GM18526 (cell line): ENCODE results near the gene CREB5.

Source experiments
- POLR2A ChIP-seq: IDR thresholded peaks from 3 replicates; pipeline ENCODE4 v1.6.1; 2011; ENCODE audit not compliant: insufficient read length; ENCODE audit errors: extremely low read depth

The CREB5 gene

DNA sequence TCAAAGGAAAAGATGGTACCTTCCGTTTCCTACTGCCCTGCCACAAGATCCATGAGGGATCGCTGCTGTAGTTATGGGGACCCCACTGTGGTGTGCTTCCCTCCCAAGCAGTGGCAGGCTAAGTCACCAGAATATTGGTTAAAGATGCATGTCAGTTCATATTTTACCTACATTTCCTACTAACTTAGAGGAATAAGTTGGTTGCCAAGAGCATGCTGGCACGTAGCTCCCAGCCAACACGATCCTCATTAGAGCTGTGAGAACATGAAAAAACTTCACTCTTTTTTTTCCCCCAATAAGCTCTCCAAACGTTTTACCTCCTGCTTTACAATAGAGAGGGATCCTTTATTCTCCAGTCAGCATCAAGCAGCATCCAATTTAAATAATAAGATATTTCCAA is 342.1 kb downstream of the CREB5 start:
- no peak for TF ChIP-seq POLR2A

DNA sequence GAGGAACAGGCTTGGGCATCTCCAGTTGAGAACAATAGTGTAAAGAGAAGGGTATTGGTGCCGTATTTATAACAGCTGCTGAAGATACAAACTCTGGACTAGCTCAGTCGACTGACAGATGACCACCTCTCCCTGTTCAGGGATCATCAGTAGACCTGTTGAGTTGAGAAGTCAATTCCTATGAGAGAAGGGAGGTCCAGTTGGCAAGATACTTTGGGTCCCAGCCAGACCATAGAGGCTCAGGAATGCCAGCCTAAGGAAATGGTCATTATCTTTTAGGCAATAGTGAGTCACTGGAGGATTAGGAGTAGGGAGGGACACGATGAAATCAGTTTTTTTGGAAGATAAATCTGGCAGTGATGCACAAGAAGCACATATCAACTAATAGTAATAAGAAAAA is 342.9 kb downstream of the CREB5 start:
- no peak for TF ChIP-seq POLR2A

DNA sequence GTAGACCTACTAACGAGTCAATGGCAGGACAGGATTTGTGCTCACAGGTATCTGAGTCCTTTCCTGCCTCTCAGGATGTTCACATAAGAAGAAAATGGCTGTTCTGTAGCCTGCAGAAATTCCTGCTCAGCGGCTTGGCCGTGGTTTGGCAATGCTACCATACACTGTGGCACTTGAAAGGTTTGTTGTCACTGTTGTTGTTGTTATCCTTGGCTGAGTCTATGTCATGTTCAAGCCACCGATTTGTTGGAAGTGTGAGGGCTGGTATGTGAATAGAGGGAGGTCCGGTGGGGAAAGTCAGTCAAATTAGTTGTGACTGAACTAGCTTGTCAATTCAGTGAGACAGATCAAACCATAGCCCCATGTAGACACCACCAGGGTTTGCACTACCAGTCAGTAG is 345.9 kb downstream of the CREB5 start:
- no peak for TF ChIP-seq POLR2A

DNA sequence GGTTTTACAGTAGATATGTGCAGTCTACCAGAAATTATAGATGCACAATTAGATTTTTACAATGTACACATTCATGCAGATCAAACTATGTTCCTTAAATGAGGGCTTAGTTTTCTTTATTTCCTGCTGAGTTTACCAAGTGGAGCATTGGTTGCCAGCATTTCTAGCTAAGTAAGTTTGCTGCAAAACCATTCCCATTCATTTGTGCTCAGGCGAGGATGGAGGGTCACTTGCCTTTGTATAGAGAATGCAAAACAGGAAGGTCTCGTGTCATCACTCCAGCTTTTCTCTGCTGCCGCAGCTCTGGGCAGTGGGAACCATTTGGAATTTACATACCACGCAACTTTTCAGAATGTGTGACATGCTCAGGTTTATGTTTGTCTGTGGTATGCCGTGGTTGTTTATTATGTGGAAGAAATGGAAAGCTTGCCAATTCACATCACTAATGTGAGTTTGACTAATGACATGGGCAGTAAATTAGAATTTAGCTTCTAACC is 347.2 kb downstream of the CREB5 start:
- TF ChIP-seq POLR2A: no peak

DNA sequence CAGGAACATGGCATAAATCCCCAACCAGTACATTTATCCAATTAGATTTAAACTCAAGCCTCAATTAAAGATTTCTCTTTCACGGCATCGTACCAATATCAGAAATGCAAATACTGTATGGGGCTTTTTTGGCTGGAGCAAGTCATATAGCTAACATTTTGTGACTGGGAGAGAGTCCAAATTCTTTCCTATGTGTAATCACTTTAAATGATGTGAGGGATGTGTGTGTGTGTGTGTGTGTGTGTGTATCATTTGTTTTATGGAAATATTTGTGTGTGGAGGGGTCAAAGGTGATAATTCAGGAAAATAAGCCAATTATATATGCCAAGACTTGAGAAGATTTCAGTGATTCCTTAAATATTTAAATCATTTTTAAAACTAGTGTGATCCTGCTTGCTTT is 349.2 kb downstream of the CREB5 start:
- no peak for TF ChIP-seq POLR2A

DNA sequence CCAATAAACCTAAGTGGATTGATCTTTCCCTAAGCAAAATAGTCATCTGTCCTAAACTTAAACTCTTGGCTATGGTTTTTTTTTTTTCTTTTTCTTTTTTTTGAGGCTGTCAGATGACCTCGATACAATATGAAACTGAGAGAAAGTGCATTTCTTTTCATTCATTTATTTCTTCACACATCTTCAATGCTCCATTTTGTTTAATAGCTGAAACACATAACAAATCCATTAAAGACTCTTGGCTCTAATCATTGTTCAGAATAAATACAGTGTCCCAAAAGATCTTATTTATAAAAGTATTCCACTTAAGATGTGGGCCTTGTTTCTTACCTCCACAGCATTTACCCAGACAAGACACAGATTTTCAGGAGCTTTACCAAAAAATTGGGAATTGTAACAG is 350.3 kb downstream of the CREB5 start:
- TF ChIP-seq POLR2A: no peak

DNA sequence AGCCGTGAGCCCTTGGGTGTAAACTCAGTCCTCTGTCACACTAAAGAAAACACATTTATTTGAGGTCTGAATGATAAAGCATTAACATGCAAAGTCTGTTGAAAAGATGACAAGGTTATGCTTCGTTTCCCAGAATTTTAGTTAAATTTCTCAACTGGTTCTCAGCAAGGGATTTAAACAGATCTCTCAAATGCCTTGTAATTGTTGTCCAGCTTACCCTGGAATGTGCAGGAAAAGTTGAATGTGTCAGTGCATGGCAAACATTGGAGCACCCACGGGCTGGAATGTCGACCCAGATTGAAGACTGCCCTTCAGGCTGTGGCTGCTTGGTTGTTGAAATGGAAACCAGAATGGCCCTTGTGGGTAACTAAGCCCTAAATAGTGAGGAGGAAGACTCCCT is 354.0 kb downstream of the CREB5 start:
- TF ChIP-seq POLR2A: no peak

DNA sequence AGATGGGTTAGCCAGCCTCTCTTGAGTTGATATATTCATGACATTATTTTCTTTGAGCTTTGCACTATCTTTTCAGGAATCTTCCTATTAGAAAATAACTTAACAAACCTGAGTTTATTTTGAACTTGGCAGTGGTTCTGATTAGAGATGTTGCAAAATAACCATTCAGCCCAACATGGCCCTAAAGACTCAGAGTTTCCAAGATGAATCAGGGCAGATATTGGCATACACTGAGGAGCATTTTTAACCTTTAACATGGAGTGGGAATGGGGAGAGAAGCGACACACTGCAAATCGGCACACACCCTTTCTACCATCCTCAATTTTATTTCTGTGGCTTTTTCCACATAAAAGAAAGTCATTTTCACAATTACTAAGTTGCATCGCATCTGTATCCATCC is 355.0 kb downstream of the CREB5 start:
- TF ChIP-seq POLR2A: no peak

DNA sequence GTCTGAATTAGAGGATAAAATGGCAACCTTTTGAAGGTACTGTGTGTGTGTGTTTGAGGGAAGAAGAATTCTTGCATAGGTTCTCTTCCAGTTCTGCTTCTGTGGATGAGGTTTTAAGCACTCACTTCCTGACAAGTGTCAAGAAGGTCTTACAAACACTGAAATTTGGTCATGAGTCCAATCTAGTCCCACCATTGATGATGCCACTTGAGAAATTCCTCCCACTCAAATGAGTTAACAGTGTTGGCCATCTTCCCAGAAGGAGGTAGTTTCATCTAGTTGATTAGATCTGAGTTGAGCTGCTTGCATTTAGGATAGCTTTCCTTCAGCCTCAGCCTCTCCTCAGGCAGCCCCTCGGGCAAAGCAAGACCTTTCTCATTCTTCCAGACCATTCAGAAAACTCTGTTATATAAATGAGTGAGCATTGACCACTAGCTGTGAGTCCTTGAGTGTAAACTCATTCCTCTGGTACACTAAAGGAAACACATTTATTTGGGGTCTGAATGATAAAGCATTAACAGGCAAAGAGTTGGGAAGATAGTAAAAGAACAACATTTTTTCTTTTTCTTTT is 356.3 kb downstream of the CREB5 start:
- no peak for TF ChIP-seq POLR2A

DNA sequence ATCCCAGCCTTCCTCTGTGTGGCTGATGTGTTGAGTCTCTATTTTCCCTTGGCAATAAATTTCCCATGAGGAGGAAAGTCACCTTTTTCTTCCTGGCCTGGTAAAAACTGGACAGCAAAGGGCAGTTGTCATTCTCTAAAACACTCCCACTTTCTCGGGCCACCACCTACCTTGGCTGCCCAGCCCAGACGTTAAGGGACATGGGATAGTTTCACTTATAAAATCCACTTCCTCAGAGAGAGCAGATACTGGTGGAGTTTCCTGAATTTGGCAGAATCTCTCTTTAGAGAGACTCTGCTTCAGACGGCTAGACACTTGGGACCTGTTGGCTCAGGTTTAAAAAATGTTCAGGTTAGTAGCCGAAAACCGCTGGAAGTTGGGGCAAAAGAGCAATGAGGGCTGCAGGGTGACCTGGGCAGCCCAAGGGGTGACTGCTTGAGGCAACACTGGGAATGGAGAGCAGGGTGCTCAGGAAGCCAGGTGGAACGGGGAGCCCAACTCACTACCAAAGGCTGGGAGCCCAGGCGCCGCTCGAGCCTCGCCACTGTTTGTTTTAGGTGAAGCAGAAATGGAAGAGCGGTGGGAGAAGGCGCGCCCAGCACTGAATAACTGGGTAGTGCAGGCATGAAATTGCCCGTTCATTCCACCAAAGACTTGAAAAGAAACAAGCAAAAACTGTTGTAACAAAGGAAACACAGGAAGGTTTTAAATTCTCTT is 359.7 kb downstream of the CREB5 start:
- no peak for TF ChIP-seq POLR2A

DNA sequence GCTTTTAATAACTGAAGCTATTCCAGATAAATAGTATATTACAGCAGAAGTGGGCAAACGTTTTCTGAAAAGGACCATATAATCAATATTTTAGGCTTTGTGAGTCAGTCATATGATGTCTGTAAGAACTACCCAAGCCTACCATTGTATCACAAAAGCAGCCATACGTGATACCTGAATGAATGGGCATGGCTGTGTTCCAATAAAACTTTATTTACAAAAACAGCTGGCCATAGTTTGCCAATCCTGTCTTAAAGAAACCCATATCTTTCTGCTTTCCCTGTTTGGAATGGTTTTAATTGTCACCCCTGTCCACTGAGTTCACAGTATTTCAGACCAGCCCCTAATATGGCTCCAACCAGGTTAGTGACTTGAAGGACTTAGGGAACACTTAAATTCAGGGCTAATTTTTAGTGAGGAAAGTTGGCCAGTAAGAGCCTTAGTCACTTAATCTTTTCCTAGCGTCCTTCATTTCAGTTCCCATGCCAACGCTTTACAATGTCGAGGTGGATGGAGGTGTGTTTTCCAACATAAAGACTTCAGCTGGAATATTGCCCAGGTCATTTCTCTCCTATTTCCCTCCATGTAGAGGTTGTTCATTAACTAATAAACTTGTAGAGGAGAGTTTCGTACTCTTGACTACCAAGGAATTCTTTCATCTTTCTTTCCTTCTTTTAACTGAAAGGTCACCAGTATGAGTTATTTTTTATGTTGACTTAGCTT is 361.3 kb downstream of the CREB5 start:
- no peak for TF ChIP-seq POLR2A

DNA sequence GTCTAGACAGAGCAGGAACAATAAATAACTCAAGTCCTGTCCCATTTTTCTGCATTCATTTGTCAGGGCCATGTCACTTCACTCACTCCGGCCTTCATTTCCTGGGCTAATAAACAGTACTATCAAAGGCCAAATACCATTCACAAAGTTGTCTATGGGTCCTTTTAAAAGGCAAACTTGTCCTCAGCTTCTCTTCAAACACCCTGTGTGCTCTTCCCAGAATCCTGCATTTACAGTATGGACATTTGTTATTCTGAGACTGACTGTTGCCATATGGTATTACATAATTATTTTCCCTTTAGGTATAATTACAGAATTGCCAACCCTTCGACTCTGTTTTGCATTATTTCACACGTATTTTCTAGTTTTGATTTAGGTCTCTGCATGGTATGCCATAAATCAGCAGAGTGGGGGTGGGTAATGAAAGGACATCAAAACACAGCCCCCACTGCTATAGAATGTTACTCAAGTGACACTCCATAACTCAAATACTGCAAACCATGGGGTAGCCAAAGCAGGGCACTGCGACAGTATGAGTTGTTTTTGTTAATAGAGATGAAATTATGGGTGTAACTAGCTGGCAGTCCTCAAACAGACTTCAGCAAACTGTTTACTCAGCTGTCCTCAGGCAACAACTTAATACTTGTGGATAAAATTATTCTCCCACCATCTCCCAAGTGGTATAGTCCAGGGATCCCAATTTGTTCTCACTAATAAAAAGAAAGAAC is 362.1 kb downstream of the CREB5 start:
- no peak for TF ChIP-seq POLR2A

DNA sequence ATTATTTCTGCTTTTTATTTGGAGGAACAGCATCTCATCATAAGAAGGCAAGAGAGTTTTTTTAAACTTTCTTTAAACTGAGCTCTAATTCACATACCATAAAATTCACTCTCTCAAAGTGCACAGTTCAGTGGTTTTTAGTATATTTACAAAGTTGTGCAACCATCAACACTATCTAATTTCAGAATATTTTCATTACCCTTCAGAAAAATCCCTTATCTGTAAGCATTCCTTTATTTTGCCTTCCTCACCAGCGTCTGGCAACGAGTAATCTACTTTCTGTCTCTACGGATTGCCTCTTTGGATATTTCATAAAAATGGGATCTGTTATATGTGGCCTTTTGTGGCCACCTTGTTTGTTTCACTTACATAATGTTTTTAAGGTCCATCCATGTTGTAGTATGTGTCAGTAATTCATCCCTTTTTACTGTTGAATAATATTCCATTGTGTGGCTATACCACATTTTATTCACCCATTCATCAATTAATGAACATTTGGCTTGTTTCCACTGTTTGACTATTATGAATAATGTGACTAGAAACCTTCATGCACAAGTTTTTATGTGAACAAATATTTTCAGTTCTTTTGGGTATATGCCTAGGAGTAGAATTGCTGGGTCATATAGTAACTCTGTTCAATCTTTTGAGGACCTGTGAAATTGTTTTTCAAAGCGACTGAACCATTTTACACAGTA is 364.3 kb downstream of the CREB5 start:
- TF ChIP-seq POLR2A: no peak

DNA sequence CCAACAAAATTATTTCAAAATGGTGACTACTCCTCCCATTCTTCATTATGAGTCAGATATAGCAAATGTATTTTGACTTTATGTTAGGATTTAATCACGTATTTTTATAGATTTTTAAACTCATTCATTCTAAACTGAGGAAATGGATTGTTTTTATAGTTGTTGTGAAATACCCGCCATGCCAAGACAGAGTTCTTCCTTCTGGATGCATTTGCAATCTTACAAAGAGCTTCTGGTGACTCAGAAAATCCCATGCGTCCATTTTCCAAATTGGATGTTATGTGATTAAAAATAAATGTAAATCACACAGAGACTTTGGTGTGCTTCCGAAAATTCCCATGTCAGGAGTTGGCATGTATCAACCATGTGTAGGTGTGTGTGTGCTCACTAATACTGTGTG is 366.5 kb downstream of the CREB5 start:
- TF ChIP-seq POLR2A: no peak

DNA sequence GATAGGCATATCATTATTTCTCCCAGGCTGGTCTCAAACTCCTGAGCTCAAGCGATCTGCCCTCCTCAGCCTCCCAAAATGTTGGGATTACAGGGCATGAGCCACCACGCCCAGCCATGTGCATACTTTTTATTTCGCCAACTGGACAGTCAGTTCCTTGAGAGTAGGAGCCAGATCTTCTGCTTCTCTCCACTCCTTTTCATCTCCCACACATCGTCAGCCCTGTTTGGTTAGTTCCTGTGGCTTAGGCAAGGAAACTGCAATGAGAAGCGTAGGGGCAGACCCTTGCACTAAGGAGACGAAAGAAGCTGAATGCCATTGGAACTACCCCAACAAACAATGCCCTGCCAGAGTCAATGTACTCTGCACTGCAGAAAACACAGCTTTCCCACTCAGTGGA is 367.6 kb downstream of the CREB5 start:
- TF ChIP-seq POLR2A: no peak
